HG03457 (cell line): ENCODE measurements around the gene LRFN2.

Experiments used
- ATAC-seq: cut with Tn5 transposase; IDR thresholded peaks from one replicate; pipeline ENCODE4 v1.9.1; 2021; ENCODE audit warnings: moderate number of reproducible peaks; ENCODE audit not compliant: unreplicated experiment

Gene LRFN2

GRCh38 chr6:40586369-40587201 lies 579 bp downstream of the LRFN2 start:
- no peak for ATAC-seq

- ATAC-seq: no peak
These were observed 1.4 kb downstream of the LRFN2 start for GRCh38 chr6:40585651-40586269.

GRCh38 chr6:40585223-40585622 lies 1.9 kb downstream of the LRFN2 start:
- ATAC-seq: no peak

- ATAC-seq: no peak
These were observed 2.4 kb downstream of the LRFN2 start for GRCh38 chr6:40584741-40585140.

- ATAC-seq: no peak
These were observed 3.5 kb downstream of the LRFN2 start for GRCh38 chr6:40583709-40584108.

GRCh38 chr6:40582892-40583291 lies 4.3 kb downstream of the LRFN2 start:
- no peak for ATAC-seq

- ATAC-seq: no peak
These were observed 8.1 kb downstream of the LRFN2 start for GRCh38 chr6:40579101-40579500.

GRCh38 chr6:40577672-40578071 lies 9.5 kb downstream of the LRFN2 start:
- no peak for ATAC-seq

- ATAC-seq: no peak
These were observed 13.9 kb downstream of the LRFN2 start for GRCh38 chr6:40573221-40573620.

- no peak for ATAC-seq
These were observed 17.8 kb downstream of the LRFN2 start for GRCh38 chr6:40569162-40569910.

GRCh38 chr6:40568062-40568708 lies 19.0 kb downstream of the LRFN2 start:
- no peak for ATAC-seq

- ATAC-seq: no peak
These were observed 24.1 kb downstream of the LRFN2 start for GRCh38 chr6:40563111-40563510.

GRCh38 chr6:40559056-40559455 lies 28.1 kb downstream of the LRFN2 start:
- no peak for ATAC-seq

GRCh38 chr6:40558102-40558501 lies 29.1 kb downstream of the LRFN2 start:
- ATAC-seq: no peak

GRCh38 chr6:40556881-40557280 lies 30.3 kb downstream of the LRFN2 start:
- no peak for ATAC-seq

GRCh38 chr6:40556023-40556422 lies 31.1 kb downstream of the LRFN2 start:
- ATAC-seq: no peak

- ATAC-seq: no peak
These were observed 32.1 kb downstream of the LRFN2 start for GRCh38 chr6:40555092-40555491.

- ATAC-seq: no peak
These were observed 34.2 kb downstream of the LRFN2 start for GRCh38 chr6:40552941-40553340.

GRCh38 chr6:40551966-40552505 lies 35.1 kb downstream of the LRFN2 start:
- ATAC-seq: no peak

- ATAC-seq: no peak
These were observed 36.7 kb downstream of the LRFN2 start for GRCh38 chr6:40550202-40551101.
